A673 (cell line): Measurements from ENCODE around the gene TRAK1. TPM values are rescaled to one million over a fixed set of nuclear protein-coding genes. Genes with fewer than 3 reads are reported as not detected.

ENCODE experiments used
- BruUV-seq: library from RNA; stranded (reverse); fragments of 400-500 nt; replicated peaks from 2 replicates; lab custom pipeline; 2021; lab: Mats Ljungman, UMichigan
- CTCF ChIA-PET: fragments of 300-600 bp; sonication (Branson Sonifier 250); formaldehyde crosslinking; loops from one replicate; lab custom pipeline; 2022; ENCODE audit warnings: antibody characterized with exemption; lab: Charles Lee
- POLR2A ChIA-PET: fragments of 300-600 bp; sonication (Branson Sonifier 250); formaldehyde crosslinking; loops from one replicate; lab custom pipeline; 2022; ENCODE audit warnings: antibody characterized with exemption; ENCODE audit not compliant: low non-redundant PET; lab: Charles Lee
- DNase-seq: peaks from one replicate; pipeline ENCODE4 v3.0.0-alpha.2; 2015; ENCODE audit warnings: low spot score
- H3K27ac ChIP-seq: fragments of 200-600 bp; sonication (generic); 2 replicates; pipeline ENCODE4 v1.5.1; 2016; ENCODE audit warnings: mixed run types, low read depth, mild to moderate bottlenecking, mixed read lengths, antibody characterized with exemption, low read length; ENCODE audit not compliant: poor library complexity, severe bottlenecking
- H3K27me3 ChIP-seq: fragments of 200-600 bp; sonication (generic); replicated peaks from 2 replicates; pipeline ENCODE4 v1.6.1; 2017; ENCODE audit warnings: mixed run types, low read depth, mild to moderate bottlenecking, mixed read lengths, antibody characterized with exemption, low read length; ENCODE audit not compliant: insufficient read depth, poor library complexity
- H3K36me3 ChIP-seq: fragments of 200-600 bp; sonication (generic); 2 replicates; pipeline ENCODE4 v1.6.1; 2016; ENCODE audit warnings: mixed run types, mild to moderate bottlenecking, mixed read lengths, antibody characterized with exemption, low read length; ENCODE audit not compliant: insufficient read depth, poor library complexity, severe bottlenecking
- H3K4me1 ChIP-seq: fragments of 200-600 bp; sonication (generic); 2 replicates; pipeline ENCODE4 v1.6.1; 2017; ENCODE audit warnings: mixed run types, mild to moderate bottlenecking, mixed read lengths, antibody characterized with exemption, low read length; ENCODE audit not compliant: insufficient read depth, poor library complexity, severe bottlenecking
- H3K4me3 ChIP-seq: fragments of 200-600 bp; sonication (generic); 2 replicates; pipeline ENCODE4 v1.5.1; 2016; ENCODE audit warnings: low read depth, mixed run types, mild to moderate bottlenecking, mixed read lengths, low read length; ENCODE audit not compliant: poor library complexity, severe bottlenecking
- H3K9me3 ChIP-seq: fragments of 200-600 bp; sonication (generic); 2 replicates; pipeline ENCODE4 v1.6.1; 2016; ENCODE audit warnings: mixed run types, low read depth, mild to moderate bottlenecking, mixed read lengths, antibody characterized with exemption, low read length; ENCODE audit not compliant: poor library complexity, severe bottlenecking
- CTCF ChIP-seq: fragments of 300-800, 200-600 bp; sonication (generic); conservative IDR thresholded peaks from 2 replicates; pipeline ENCODE4 v1.5.1; 2017; ENCODE audit warnings: low read depth, mild to moderate bottlenecking, antibody characterized with exemption, low read length, moderate library complexity, mixed read lengths
- EZH2 ChIP-seq: fragments of 200-600 bp; sonication (generic); IDR thresholded peaks from 2 replicates; pipeline ENCODE4 v1.6.1; 2017; ENCODE audit warnings: borderline replicate concordance, low read depth, mild to moderate bottlenecking, mixed read lengths, antibody characterized with exemption, low read length; ENCODE audit not compliant: poor library complexity, severe bottlenecking
- intact Hi-C: fragments of 100-400 bp; cut with micrococcal nuclease; formaldehyde crosslinking; loops from one replicate; pipeline ENCODE4 v1.10.0; 2022; ENCODE audit not compliant: unreplicated experiment
- total RNA-seq: library from RNA; stranded (reverse); gene quantifications from 2 replicates; pipeline ENCODE4 v1.2.3, GENCODE V29; 2021

The TRAK1 gene
- total RNA-seq, 1 experiment from 2014 or later, result 16.3 TPM

GRCh38 chr3:42216931-42217333 lies 125.8 kb downstream of the TRAK1 start:
- ChIA-PET CTCF (no interaction called here), POLR2A (no interaction called here)
- Histone ChIP-seq H3K27me3 (no peaks in the 10 kb centered on the region), H3K27ac (no peak overlapping the region), H3K36me3 (no peaks in the 10 kb centered on the region), H3K4me3 (no peak overlapping the region), H3K9me3 (no peaks in the 10 kb centered on the region), H3K4me1 (no peaks in the 10 kb centered on the region)
- BruUV-seq, result no TSS peak
- TF ChIP-seq EZH2 (no peak), CTCF (no peak)
- no peak for DNase-seq
- intact Hi-C loops, result no loop called here

GRCh38 chr3:42220436-42221121 lies 129.4 kb downstream of the TRAK1 start:
- intact Hi-C loops, result no loop called here
- DNase-seq, result no peak
- no peaks in the 10 kb centered on the region for H3K36me3 ChIP-seq
- ChIA-PET CTCF (no interaction called here), POLR2A (no interaction called here)
- H3K4me1 ChIP-seq, result no peaks in the 10 kb centered on the region
- TF ChIP-seq EZH2 (no peak), CTCF (no peak)
- H3K9me3 ChIP-seq, result no peaks in the 10 kb centered on the region
- H3K27ac ChIP-seq, result no peak overlapping the region
- no peak overlapping the region for H3K4me3 ChIP-seq
- H3K27me3 ChIP-seq, result no peaks in the 10 kb centered on the region
- BruUV-seq, result no TSS peak

- Histone ChIP-seq H3K27ac (no peak overlapping the region), H3K4me1 (no peaks in the 10 kb centered on the region), H3K27me3 (no peaks in the 10 kb centered on the region), H3K9me3 (no peaks in the 10 kb centered on the region), H3K4me3 (no peak overlapping the region), H3K36me3 (no peaks in the 10 kb centered on the region)
- DNase-seq, result no peak
- TF ChIP-seq CTCF (no peak), EZH2 (no peak)
- ChIA-PET POLR2A (no interaction called here), CTCF (no interaction called here)
- intact Hi-C loops, result no loop called here
- no TSS peak for BruUV-seq
Observed at GRCh38 chr3:42222942-42223693, 132.0 kb downstream of the TRAK1 start.
